Measurements from ENCODE around the gene FBXW10B. TPM values are rescaled to one million over a fixed set of nuclear protein-coding genes. Genes with fewer than 3 reads are reported as not detected.
"Not testable (repeated sequence)": the region's sequence is repeated elsewhere in the genome, so short reads cannot be mapped to it uniquely, and the experiment has no call there.

Gene FBXW10B
- total RNA-seq, 1 experiment from 2014 or later, result 3.2 TPM

DNA sequence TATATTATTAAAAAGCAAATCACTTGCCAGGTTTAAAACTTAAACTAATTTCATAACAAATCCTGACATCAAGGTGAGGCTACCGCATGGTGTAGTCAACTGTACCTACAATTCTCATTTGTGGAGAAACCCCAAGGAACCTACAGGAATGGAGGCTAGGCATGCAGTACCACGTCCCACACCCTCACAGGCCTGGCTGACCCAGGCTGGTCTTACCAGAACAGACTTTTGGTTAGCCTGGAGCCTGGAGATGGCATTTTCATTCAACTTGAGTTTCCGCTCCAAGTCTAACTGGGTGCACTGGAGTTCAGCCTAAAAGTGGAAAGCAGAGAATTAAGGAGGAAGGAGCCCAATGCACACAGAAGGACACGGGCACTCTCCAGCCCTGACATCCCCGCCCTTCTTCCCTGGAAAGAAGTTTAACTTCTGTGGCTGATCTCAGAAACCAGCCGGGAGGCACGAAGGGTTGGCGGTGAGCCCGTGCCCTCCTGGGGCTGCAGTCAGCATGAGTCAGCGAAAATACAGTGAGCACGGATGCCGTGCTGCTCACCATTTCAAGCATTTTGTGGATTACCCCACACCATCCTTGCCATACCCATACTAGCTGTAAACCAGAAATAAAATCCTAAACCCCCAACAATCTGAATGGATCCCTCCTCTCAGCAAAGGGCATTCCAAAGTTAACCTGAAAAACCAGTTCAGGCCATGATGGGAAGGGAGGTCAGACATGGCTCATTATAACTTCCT lies 23.2 kb upstream of the FBXW10B start:
- not testable (repeated sequence) for DNase-seq (ENCODE audit: extremely low read depth, low read depth)

DNA sequence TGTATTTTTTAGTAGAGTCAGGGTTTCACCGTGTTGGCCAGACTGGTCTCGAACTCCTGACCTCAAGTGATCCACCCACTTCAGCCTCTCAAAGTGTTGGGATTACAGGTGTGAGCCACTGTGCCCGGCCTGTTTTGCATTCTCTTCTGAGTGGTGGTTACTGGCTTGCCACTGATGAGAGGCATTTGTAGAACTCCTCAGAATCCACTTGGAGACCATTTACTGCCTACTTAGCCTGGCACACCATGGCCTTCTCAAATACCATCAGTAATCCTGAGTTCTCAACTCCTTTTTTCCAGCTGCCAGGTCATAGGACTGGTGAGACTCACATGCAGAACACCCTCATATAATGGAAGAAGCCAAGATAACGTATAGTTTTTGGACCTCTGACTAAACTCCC lies 22.5 kb upstream of the FBXW10B start:
- not testable (repeated sequence) for DNase-seq (ENCODE audit: extremely low read depth, low read depth)

DNA sequence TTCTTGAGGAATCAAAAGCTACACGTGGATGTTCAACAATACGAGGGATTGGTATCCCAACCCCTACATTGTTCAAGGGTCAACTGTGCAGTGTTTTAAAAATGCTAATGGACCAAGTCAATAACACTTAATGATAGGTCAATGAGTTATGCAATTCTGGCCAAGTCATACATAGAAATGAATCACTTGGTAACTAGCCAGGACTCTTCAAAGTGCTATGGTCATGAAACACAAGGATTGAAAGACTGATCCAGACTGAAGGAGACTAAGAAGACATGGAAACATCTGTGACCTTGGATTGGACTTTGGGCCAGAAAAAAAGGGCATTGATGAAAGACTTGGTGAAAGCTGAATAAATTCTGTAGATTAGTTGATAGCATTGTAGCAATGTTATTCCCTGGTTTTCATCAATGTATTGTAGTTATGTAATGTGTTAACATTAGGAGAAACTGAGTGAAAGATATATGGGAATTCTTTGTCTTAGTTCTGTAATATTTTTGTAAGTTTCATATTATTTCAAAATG lies 11.5 kb upstream of the FBXW10B start:
- DNase-seq (ENCODE audit: extremely low read depth, low read depth), result not testable (repeated sequence)

DNA sequence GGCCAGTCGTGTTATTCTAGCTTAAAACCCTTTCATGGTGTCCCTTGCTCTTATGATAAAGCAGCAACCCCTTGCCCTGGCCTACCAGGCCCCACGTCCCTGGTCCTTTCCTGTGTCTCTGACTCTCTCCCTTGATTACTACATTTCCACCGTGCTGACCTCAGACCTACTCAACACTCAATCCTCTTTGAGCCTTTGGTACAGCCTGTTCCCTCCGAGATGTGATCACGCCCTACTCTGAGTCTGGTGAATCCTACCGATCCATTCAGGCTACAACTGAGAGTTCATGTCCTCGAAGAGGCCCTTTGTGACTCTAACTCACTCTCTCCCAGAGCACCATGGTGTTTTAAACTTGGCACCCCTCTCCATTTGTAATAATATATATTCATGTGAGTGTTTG lies 10.5 kb upstream of the FBXW10B start:
- not testable (repeated sequence) for DNase-seq (ENCODE audit: extremely low read depth, low read depth)

DNA sequence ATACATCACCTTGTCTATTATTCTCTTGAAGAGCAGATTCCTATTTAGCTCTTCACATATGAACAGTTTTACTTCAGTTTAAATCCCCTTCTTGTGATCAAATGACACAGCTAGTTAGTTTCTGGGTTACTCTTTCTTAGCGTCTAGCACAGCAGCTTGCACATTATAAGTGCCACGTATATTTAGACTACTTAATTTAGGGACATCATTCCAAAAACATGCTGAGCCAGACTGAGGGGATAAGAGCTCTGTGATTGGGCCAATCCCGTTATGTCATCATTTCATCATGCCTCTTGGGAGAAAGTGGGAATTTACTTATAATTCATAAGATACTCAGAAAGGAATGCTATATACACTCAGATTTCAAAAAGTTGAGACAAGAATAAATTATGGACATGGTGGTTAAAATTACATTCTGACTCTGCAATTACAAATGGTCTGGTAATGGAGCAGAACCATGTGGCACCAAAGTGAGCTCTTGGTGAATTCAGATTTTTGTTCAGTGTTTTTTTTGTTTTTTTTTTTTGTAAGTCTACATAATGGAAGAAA lies 4.2 kb upstream of the FBXW10B start:
- not testable (repeated sequence) for DNase-seq (ENCODE audit: extremely low read depth, low read depth)

DNA sequence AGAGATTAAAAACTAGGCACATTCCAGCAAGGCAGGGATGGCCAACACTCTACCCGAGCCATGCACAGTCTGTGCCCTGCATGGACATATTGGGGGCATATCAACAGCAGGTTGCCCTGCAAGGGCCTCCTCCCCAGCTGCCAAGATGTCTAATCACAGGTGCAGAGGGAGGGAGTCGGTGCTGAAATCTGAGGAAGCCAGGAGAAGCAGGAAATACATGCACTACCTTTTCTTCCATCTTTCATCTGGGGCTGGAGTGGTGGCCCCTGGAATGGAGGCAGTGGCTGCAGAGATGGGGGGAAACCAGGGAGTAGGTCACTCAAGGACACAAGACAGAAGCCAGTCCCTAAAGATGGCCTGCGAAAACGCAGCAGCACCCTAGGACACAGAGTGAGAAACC lies 3.8 kb upstream of the FBXW10B start:
- not testable (repeated sequence) for DNase-seq (ENCODE audit: extremely low read depth, low read depth)

DNA sequence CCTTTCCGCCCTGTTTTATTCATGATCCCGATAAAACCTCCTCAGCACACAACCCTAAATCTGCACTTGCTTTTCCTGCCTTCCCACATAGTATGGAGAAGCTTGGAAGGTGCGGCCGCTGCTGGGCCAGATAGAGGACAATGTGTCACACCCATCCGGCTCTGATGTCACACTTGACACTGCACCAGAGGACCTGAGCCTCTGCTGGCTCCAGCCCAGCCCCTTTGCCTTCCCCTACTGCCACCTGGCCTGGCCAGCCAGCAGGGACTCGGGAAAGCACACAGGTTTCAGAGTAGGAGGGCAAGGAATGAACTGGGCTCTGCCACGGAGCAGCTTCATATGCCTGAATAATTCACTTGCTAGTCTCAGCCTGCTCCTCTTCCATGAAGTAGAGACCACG lies 2.6 kb upstream of the FBXW10B start:
- not testable (repeated sequence) for DNase-seq (ENCODE audit: extremely low read depth, low read depth)

DNA sequence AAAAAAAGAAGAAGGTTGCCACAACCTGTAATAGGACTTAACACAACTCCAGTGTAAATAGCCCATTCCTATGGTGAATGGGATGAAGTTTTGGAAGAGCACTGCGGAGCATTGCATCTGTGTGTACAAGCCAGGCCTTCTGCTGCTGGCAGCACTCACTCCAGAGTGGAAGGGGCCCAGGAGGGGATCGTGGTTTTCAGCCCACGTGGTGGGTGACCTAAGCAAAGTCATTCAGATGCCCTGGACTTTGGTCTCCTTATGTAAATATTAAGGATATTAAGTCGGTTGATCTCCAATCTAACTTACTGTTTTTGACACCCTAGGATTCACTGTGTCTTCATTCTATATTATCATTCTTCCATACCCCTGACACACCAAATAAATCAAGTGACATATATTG lies 2.7 kb downstream of the FBXW10B start:
- not testable (repeated sequence) for DNase-seq (ENCODE audit: extremely low read depth, low read depth)

DNA sequence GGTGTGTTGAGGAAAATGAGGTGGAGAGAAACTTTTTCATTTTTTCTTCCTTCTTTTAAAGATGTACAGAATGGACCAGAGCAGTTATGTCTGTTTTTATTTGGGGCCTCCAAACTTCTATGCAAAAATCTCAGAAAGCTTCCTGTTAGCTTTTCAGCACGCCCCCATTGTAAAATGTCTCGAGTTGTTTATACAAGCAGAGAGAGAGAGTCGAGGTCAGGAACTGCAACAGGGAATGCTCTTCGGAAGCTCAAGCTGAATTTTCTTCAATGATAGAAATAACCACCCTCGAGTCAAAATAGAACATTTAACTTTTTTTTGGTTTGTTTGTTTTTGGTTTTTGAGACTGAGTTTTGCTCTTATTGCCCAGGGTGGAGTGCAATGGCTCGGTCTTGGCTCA lies 3.7 kb downstream of the FBXW10B start:
- not testable (repeated sequence) for DNase-seq (ENCODE audit: extremely low read depth, low read depth)

DNA sequence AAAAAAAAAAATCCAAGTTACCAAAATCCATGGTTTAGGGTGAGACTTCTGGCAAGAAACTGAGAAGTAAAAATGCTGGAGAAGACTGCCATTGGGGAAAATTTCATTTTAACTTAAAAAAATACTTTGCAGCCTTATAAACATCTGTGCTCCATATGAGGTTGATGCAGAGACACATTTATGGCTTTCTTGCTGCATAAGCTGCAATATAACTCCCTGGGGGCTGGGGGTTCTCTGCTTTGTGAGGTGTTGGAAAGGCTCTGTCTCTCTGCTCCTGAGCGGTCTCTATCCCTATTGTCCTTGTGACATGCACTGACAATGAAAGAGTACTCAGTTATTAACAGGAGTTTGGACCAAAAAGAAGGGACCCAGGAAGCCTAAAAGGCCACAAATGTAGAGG lies 6.4 kb downstream of the FBXW10B start:
- not testable (repeated sequence) for DNase-seq (ENCODE audit: extremely low read depth, low read depth)

DNA sequence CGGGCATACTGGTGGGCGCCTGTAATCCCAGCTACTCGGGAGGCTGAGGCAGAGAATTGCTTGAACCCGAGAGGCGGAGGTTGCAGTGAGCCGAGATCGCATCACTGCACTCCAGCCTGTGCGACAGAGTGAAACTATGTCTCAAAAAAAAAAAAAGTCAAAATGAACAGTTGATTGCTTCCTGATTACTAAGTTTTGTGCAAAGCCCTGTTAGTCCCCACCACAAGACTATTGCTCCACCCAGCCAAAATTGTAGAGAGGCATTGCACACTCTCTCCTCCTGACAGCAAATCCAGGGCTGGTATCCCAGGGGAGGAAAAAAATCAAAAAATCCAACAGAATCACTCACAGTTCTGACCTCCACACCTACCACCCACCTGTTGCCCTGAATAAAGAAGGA lies 26.5 kb downstream of the FBXW10B start:
- DNase-seq (ENCODE audit: extremely low read depth, low read depth), result not testable (repeated sequence)

DNA sequence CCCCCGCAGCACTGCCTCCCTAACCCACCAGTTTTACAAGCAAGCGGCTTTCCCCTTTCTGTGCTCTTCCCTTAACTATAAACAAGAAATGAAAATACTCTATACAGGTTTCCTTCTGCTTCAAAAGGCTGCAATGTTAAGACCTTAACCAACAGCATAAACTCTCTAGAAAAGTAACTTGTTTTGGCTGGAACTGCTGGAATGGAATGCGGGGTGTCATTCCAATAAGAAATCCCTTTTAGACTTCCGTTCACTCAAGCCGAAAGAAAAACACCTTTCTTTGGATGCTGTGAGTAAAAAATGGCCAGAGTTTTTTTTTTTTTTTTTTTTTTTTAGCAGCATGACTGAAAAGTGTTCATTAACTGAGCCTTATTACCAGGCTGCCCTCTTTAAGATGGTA lies 27.5 kb downstream of the FBXW10B start:
- DNase-seq (ENCODE audit: extremely low read depth, low read depth), result not testable (repeated sequence)

DNA sequence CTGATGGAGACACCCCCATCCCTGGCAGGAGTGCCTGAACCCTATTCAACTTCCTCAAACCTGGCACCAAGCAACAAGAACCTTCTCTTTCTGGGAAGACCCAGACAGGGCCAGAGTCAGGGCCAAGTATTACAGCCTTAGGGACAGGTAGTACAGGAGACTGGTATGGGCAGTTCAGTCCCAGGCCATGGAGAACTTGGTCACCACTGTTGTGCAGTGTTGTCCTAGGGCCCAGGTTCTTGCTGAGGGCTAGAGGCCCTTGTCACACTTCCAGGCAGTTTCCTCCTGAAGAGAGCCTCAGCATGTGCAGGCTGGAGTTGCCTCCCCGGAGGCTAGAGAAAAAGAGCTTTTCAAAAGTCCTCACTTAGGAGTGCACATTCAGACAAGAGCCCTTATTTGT lies 28.7 kb downstream of the FBXW10B start:
- not testable (repeated sequence) for DNase-seq (ENCODE audit: extremely low read depth, low read depth)

DNA sequence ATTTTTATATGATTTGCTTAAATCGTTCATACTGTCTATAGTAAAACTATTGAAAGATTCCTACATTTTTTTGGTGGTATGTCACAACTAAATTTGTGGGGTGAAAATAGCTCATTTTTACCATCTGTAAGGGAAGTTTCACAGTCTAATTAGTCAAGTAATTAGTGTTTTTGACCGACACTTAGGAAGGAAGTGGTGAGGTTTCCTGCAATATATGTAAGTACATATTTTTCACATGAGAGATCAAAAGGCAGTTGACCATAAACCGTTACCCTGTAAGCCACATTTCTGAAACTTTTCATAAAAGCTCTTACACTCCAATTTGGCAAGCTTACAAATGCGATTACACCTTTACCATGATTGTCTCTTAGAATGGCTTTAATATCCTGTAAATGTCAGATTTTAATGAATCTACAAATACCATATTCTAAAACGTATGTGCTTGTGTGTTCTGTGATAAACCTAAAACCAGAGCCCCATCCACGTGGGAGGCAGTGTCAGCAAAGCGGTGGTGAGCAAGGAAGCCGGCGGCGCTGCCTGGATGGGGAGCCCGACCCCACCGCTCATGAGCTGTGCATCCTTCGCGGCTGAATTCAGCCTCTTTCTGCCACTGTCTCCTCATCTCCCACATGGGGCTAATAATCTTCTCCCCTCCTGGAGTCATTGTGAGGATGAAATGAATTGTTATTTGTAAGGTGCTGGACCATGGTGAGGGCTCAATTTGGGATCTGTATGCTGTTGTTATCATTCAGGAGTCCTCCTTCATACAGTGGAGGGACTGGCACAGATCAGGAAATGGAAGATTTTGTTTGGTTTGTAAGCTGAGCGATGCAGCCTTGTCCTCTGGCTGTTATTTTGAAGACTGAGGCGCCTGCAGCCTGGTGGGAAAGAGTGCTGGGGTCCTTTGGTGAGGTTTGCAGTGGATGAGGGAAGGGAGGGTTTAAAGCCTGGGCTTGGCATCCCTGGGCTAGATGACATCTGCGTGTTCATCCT lies 29.7 kb downstream of the FBXW10B start:
- not testable (repeated sequence) for DNase-seq (ENCODE audit: extremely low read depth, low read depth)

DNA sequence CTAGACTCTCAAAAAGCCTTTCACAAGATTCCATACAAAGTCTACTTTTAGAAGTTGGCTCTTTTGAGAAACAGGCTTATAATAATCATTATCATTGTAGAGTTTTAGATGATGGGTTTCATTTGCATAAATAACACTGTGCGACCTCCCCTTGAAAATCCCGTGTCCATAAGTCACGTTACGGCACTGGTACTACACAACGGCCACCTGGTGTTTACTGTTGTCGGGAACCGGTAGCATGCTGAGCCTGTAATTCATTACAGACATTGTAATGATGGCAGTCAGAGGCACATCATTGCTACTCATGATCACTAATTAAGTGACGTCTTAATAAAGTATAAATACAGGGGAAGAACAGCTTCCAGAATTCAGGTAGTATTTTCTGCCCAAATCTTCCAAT lies 31.5 kb downstream of the FBXW10B start:
- not testable (repeated sequence) for DNase-seq (ENCODE audit: extremely low read depth, low read depth)

DNA sequence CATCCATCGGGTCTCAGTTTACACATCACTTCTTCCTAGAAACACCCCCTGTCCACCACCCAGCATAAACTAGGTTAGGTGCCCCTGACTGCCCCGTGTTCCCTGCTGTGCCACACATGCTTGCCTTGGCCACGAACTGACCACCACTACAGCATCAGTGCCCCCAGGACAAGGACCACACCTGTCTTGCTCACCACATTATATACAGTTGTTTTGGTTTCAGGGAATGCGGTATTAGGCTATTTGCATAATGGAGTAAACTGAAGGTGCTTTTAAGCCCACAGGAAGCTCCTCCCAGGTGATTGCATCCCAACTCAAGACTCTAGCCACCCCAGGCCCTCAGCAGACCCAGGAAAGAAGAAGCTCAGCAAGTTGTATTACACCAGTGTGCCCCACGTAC lies 36.2 kb downstream of the FBXW10B start:
- not testable (repeated sequence) for DNase-seq (ENCODE audit: extremely low read depth, low read depth)

DNA sequence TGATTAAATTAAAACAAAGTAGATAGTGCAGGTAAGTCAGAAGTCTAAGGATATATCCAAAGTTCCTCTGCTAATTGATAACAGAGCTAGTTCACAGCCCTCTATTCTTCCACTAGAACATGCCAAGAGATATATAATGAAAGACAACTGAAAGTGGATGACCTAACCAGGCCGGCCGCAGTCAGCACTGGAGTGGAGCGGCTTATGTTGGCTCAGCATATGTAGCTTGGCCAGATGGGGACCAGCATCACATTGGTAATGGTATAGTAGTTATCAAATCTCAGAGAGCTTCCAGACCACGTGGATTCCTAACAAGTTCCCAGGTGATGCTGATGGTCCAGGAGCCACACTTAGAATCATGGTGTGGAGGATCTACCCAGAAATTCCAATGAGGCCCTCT lies 38.0 kb downstream of the FBXW10B start:
- DNase-seq (ENCODE audit: extremely low read depth, low read depth), result not testable (repeated sequence)

DNA sequence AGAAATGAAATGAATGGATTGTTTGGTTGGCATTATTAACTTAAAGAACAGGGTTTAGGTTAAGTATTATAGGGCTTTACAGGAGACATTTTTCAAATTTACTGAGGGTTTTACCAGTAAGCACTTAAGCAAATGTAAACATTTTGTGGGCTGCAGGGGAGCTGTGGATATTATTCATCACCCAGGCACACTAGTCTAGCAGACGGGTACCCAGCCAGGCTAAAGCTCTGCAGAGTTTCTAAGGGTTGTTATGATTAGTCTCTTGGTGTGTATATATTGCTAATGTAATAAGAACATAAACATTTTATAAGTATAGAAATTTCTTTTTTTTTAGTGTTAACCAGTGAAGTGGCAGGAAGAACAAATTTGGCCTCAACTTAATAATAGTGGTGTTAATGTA lies 42.7 kb downstream of the FBXW10B start:
- not testable (repeated sequence) for DNase-seq (ENCODE audit: extremely low read depth, low read depth)

DNA sequence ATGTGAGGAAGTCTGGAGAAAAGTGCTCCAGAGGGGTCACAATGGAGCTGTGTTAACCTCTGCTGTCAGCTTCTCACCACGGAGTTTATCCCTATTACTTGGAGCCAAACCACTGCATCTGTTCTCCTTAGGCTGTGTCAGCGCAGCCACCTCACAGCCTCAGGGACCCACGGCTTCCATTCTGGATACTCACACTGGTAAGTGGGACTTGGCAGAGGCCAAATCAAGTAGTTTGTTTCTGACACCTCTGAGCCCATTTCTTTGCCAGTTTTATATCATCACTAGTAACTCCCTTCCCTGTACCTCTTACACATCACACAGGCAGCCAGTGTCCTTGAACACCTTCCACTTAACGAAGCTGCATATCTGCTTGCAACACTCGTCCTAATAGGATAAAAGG lies 44.8 kb downstream of the FBXW10B start:
- not testable (repeated sequence) for DNase-seq (ENCODE audit: extremely low read depth, low read depth)

DNA sequence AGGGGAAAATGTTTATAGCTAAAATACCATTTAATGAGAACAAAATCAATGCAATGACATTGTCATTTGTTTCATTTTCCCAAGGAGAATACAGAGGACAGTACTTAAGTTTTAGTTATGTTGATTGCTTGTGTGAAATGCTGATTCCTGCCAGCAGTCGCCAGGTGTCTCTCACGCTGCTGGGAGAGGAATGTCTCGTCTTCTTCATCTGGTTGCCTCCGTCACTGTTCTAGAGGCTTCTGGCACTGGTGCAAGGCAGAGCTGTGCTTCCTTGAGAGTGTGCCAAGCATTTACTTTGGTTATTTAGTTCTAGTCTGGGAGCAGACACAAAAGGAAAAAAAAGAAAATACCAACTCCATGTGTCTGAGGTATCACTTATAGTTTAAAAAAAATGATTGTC lies 45.6 kb downstream of the FBXW10B start:
- not testable (repeated sequence) for DNase-seq (ENCODE audit: extremely low read depth, low read depth)

All from NCI-H460 (cell line).